Peyer's patch (tissue), 4 donors: ENCODE measurements around the gene FOXJ1. TPM values are rescaled to one million over a fixed set of nuclear protein-coding genes. Genes with fewer than 3 reads are reported as not detected.
A peak's percentile ranks its signal among the peaks of the same experiment; 100 is the strongest.

ENCODE experiments used
- DNase-seq, 3 donors: peaks; one replicate each; pipeline ENCODE4 v3.0.0-alpha.2; 2017 to 2019
- H3K27ac ChIP-seq, 4 donors: fragments of 200-600 bp; sonication (generic); one replicate each; pipeline ENCODE4 v1.5.1; 2016 to 2019
- H3K27me3 ChIP-seq, 2 donors: fragments of 200-600 bp; sonication (generic); one replicate each; pipeline ENCODE4 v1.5.1; 2019
- H3K36me3 ChIP-seq, 3 donors: fragments of 200-600 bp; sonication (generic); one replicate each; pipeline ENCODE4 v1.5.1; 2016 to 2019
- H3K4me1 ChIP-seq, 4 donors: fragments of 200-600 bp; sonication (generic); one replicate each; pipeline ENCODE4 v1.5.1; 2016 to 2019
- H3K4me3 ChIP-seq, 4 donors: fragments of 200-600 bp; sonication (generic); 1 replicate in 3 of 4; 2 replicates in 1 of 4; pipeline ENCODE4 v1.5.1; 2016 to 2019; ENCODE audit warnings: mild to moderate bottlenecking in 1 of 4
- H3K9me3 ChIP-seq, 4 donors: fragments of 200-600 bp; sonication (generic); one replicate each; pipeline ENCODE4 v1.5.1; 2016 to 2019; ENCODE audit warnings: mild to moderate bottlenecking in 1 of 4
- POLR2A ChIP-seq, 2 donors: fragments of 450-650 bp; IDR thresholded peaks; one replicate each; pipeline ENCODE4 v1.5.1; 2017; ENCODE audit warnings: antibody characterized with exemption in 2 of 2, mild to moderate bottlenecking in 2 of 2, moderate library complexity in 2 of 2
- total RNA-seq, 4 donors: library from RNA; depleted of rRNA; stranded (reverse); fragments of >200 nt; gene quantifications; one replicate each; pipeline ENCODE4 v1.1.0, GENCODE V29; 2016
- TF ChIP-seq, protein P1 (sequence below), 6 experiments: fragments of 450-650 bp in 4 of 6; fragments of 200-600 bp in 2 of 6; sonication (generic) in 1 of 6; IDR thresholded peaks; one replicate each; pipeline ENCODE4 v1.5.1; 2017 to 2019; ENCODE audit warnings: antibody characterized with exemption in 6 of 6, mild to moderate bottlenecking in 3 of 6, moderate library complexity in 1 of 6

Gene FOXJ1
- total RNA-seq, 4 donors from 2014 or later, result not detected

DNA sequence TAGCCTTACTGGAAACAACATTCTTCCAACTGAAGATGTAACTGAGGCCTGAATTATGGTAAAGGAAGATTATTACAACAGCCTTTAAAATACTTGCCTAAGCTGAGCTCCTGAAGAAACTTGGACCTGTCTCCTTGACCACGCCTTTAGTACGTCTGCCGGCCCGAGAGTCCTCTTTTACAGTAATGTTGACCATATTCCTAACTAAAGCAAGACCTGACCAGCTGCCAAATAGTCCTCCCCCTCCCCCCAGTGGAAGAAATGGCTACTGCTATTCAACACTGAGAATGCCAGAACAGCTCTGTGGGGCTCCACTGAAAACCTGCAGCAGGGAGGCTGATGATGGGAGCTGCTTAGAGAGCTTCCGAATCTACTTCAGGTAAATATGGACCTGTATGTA is 12.6 kb upstream of the FOXJ1 start:
- Histone ChIP-seq H3K9me3 (no peaks in the 10 kb centered on the region), H3K36me3 (peaks cover 0 to 10% (median 0%) of the 10 kb centered on the region in 3 donors), H3K27ac (no peak overlapping the region), H3K27me3 (no peaks in the 10 kb centered on the region), H3K4me1 (no peaks in the 10 kb centered on the region), H3K4me3 (no peak overlapping the region)
- no peak for TF ChIP-seq POLR2A (IDR thresholded peaks at IDR 0.05)
- TF ChIP-seq, protein P1, sequence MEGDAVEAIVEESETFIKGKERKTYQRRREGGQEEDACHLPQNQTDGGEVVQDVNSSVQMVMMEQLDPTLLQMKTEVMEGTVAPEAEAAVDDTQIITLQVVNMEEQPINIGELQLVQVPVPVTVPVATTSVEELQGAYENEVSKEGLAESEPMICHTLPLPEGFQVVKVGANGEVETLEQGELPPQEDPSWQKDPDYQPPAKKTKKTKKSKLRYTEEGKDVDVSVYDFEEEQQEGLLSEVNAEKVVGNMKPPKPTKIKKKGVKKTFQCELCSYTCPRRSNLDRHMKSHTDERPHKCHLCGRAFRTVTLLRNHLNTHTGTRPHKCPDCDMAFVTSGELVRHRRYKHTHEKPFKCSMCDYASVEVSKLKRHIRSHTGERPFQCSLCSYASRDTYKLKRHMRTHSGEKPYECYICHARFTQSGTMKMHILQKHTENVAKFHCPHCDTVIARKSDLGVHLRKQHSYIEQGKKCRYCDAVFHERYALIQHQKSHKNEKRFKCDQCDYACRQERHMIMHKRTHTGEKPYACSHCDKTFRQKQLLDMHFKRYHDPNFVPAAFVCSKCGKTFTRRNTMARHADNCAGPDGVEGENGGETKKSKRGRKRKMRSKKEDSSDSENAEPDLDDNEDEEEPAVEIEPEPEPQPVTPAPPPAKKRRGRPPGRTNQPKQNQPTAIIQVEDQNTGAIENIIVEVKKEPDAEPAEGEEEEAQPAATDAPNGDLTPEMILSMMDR (IDR thresholded peaks at IDR 0.05), result peak in 2 of 6 experiments; percentile 6 to 7
- no peak for DNase-seq

DNA sequence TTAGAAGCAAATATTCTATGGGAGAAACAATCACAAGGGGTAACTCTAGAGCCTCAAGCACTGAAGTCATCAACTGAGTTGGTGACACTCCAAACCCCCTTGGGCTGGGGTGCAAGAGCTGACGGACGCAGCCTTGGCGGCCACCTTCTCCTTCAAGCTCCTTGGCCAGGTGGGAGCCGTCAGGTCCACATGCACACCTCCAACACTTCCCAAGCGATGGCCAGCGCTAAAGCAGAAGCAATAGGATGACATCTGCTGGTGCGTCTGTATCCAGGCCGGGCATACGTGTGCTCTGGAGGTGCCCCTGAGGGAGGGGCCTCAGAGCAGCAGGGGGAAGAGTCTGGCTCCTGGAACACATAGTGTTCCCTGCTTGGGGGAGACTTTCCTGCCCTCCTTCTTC is 12.2 kb upstream of the FOXJ1 start:
- H3K36me3 ChIP-seq, result peaks cover 0 to 6% (median 0%) of the 10 kb centered on the region in 3 donors
- no peaks in the 10 kb centered on the region for H3K27me3 ChIP-seq
- no peaks in the 10 kb centered on the region for H3K9me3 ChIP-seq
- no peaks in the 10 kb centered on the region for H3K4me1 ChIP-seq
- H3K27ac ChIP-seq, result no peak overlapping the region
- TF ChIP-seq, protein P1 (IDR thresholded peaks at IDR 0.05), result no peak
- TF ChIP-seq POLR2A (IDR thresholded peaks at IDR 0.05), result no peak
- DNase-seq, result peak in 1 of 3 donors; percentile 12
- H3K4me3 ChIP-seq, result no peak overlapping the region

DNA sequence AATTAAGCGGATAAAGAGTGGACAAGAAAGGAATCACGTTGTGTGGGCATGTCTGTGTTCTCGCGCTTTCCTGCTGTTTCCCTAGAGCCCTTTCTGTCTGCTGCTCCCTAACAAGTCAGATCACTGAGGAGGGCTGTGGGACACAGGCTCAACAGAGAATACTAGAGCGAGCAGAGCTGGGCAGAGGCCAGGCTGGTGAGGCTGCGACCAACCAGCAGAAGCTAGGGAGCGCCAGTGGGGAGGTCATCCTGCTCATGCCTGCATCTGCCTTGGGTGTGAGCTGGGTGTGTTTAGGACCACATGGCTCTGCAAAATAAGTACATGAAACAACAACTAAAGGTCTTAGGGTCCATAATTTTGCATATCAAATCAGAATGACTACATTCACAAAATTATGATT is 11.5 kb upstream of the FOXJ1 start:
- no peak overlapping the region for H3K27ac ChIP-seq
- no peak overlapping the region for H3K4me3 ChIP-seq

DNA sequence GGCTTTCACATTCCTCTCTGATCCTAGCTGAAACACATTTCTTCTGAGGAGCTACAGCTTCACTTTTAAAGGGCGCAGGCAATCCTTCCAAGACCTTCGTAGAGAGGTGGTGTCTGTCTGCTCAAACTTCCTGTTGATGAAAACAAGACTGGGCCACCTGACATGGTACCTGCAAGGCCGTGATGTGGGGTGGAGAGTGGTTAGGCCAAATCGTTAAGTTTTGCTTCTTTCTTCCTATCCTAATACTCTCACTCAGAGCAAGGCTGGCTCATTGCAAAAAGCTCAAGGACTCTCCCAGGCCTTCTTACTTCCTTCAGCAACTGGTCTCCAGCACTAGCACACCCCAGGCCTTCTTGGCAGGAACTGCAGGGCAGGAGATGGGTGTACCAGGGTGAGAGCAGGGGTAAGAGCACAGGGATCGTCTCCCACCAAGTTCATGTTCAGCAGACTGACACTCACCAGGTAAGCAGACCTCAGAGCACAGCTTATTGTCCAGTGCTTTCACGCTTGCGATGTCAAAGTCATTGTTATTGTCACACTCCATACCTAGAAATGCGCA is 10.9 kb upstream of the FOXJ1 start:
- no peaks in the 10 kb centered on the region for H3K27me3 ChIP-seq
- no peaks in the 10 kb centered on the region for H3K4me1 ChIP-seq
- TF ChIP-seq POLR2A (IDR thresholded peaks at IDR 0.05), result no peak
- TF ChIP-seq, protein P1 (IDR thresholded peaks at IDR 0.05), result no peak
- H3K36me3 ChIP-seq, result no peaks in the 10 kb centered on the region
- no peaks in the 10 kb centered on the region for H3K9me3 ChIP-seq
- no peak overlapping the region for H3K4me3 ChIP-seq
- H3K27ac ChIP-seq, result no peak overlapping the region
- DNase-seq, result peak in 1 of 3 donors; percentile 20

More for the DNA sequence above, 11.5 kb upstream of the FOXJ1 start:
- Histone ChIP-seq H3K36me3 (peaks cover 0 to under 1% (median 0%) of the 10 kb centered on the region in 3 donors), H3K27me3 (no peaks in the 10 kb centered on the region), H3K9me3 (no peaks in the 10 kb centered on the region), H3K4me1 (no peaks in the 10 kb centered on the region)
- TF ChIP-seq, protein P1 (IDR thresholded peaks at IDR 0.05), result no peak
- no peak for TF ChIP-seq POLR2A (IDR thresholded peaks at IDR 0.05)
- peak in 1 of 3 donors; percentile 34 for DNase-seq

DNA sequence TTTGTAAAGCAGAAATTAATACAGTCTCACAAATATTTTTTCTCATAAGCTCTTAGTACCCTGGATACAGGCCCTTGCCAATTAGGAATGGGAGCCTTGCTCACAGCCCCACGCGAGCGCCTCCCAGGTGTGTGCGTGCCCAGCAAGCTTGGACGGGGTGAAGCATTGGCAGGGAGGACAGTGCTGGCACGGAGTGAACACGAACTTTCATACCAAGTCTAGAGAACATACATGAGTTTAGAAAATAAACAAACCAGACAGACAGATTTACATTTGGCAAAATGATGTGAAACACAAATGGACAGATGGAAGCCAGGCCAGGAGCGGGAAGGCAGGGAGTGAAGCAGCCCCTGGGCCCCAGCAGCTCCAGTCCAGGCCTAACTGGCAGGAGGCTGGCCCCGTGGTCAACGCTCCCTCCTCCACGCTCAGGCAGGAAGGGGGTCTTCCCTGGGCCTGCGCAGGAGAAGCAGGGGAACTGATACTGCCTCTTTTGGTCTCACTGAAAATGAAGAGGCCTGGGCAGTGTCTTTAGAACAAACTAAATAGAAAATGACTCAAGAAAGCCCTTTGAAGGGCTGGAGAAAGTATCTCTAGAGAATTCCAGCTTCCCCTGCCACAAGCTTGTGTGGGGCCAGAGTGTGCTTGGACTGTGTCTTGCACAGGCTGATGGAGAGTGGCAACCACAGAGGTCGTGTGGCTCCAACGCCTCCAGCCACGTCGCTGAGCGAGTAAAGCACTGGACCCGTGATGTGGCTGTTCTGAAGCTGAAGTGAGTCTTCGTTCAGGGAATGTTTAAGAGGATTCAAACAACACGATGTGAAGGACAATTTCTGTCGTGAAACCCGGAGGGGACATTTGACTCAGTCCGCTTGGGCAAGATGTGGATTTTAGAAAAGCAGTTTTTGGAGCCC is 9.9 kb upstream of the FOXJ1 start:
- Histone ChIP-seq H3K36me3 (no peaks in the 10 kb centered on the region), H3K27ac (peak overlapping the region in 1 of 4 donors; percentile 11), H3K27me3 (no peaks in the 10 kb centered on the region), H3K4me1 (peaks cover 0 to 5% (median 2%) of the 10 kb centered on the region in 4 donors), H3K4me3 (no peak overlapping the region), H3K9me3 (no peaks in the 10 kb centered on the region)
- no peak for TF ChIP-seq POLR2A (IDR thresholded peaks at IDR 0.05)
- TF ChIP-seq, protein P1 (IDR thresholded peaks at IDR 0.05), result no peak
- DNase-seq, result peak in 1 of 3 donors; percentile 27
